Measurements from ENCODE around the gene HIC1. TPM values are rescaled to one million over a fixed set of nuclear protein-coding genes. Genes with fewer than 3 reads are reported as not detected.

Gene HIC1
- polyA plus RNA-seq, 10 donors = 19.2 to 44.6 (median 32.1) TPM

DNA sequence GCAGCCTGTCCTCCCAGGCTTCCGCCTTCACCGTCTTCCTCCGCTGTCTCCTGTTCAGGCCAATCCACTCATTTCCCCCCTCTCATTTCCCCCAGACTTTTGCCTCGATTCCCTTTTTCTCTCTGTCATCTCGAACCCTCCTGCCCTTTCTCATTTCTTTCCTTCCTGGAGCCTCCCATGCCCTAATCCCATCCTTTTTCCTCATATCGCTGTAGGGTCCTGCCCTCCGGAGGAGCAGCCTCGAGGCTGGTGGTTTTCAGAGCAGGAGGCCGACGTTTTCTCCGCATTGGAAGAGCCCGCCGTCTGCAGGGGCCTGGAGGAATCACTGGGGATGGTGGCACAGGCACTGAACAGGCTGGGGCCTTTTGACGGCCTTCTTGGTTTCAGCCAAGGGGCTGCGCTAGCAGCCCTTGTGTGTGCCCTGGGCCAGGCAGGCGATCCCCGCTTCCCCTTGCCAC, 12.5 kb upstream of the HIC1 start:
- DNase-seq = no peak

DNA sequence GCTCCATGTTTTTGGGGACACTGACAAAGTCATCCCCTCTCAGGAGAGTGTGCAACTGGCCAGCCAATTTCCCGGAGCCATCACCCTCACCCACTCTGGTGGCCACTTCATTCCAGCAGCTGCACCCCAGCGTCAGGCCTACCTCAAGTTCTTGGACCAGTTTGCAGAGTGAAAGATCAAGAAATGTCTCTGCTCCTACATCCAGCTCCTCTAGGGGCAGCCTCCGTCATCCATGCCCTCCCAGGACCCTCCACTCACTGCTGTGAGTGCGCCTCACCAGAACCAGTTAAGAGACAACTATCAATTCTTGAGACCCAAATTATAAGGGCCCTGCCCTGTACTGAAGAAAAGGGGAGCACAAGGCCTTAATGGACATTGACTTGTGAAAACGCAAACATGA, 12.0 kb upstream of the HIC1 start:
- no peak for DNase-seq

DNA sequence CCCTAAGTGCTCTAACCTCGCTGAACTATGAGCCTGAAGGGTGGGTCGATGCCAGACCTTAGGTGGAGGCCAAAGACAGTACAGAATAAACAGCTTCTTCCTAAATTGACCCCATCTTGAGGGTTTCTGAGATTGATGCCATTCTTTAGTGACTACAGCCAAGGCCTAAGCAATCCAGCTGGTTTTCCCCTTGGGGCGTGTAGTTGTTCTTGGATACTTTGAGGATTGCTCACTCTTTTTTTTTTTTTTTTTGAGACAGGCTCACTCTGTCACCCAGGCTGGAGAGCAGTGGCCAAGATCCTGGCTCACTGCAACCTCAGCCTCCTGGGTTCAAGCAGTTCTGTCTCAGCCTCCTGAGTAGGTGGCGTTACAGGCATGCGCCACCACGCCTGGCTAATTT, 11.1 kb upstream of the HIC1 start:
- DNase-seq = no peak

DNA sequence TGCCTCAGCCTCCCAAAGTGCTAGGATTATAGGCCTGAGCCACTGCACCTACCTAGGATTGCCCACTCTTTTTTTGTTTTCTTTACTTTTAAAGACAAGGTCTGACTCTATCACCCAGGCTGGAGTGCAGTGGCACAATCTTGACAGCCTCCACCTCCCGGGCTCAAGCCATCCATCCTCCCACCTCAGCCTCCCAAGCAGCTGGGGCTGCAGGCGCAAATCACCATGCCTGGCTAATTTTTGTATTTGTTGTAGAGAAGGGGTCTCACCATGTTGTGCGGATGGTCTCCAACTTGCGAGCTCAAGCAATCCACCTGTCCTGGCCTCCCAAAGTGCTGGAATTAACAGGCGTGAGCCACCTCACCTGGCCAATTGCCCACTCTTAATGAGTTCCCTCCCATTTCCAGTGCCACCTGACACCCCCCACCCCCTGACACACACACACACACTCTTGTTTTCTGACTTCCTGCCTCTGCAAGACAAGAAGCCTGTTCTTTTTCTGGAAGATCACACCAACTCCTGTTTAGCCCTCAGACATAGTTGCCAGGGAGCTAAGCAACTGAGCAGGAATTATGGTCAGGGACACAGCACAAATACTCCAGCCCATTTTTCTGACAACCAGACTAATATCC, 10.5 kb upstream of the HIC1 start:
- DNase-seq = no peak

DNA sequence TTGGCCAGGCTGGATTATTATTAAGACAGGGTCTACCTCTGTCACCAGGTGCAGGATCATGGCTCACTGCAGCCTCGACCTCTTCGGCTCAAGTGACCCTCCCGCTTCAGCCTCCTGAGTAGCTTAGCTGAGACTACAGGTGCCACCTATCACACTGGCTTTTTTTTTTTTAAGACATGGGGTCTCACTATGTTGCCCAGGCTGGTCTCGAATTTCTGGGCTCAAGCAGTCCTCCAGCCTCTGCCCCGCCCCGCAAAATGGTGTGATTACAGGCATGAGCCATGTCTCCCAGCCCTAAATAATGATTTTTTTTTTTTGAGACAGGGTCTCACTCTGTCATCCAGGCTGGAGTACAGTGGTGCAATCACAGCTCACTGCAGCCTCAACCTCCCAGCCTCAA, 7.3 kb upstream of the HIC1 start:
- DNase-seq = no peak

DNA sequence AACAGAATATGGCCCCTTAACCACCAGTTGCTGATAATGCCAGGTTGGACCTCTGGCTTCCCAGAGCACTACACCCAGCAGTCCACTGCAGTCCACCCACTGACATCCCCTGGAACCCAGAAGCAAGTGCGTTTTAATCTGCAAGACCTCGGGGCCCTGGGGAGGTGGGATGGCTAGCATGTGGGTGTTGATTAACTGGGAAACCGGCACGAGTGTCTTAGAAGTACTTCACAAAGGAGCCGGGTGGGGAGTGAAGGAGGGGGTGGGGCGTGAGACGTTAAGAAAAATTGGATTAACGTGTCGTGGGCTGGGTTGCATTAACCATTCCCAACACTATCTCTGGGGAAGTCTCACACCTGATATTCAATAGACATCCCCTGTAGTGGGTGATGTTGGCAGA, 6.1 kb upstream of the HIC1 start:
- DNase-seq = no peak

DNA sequence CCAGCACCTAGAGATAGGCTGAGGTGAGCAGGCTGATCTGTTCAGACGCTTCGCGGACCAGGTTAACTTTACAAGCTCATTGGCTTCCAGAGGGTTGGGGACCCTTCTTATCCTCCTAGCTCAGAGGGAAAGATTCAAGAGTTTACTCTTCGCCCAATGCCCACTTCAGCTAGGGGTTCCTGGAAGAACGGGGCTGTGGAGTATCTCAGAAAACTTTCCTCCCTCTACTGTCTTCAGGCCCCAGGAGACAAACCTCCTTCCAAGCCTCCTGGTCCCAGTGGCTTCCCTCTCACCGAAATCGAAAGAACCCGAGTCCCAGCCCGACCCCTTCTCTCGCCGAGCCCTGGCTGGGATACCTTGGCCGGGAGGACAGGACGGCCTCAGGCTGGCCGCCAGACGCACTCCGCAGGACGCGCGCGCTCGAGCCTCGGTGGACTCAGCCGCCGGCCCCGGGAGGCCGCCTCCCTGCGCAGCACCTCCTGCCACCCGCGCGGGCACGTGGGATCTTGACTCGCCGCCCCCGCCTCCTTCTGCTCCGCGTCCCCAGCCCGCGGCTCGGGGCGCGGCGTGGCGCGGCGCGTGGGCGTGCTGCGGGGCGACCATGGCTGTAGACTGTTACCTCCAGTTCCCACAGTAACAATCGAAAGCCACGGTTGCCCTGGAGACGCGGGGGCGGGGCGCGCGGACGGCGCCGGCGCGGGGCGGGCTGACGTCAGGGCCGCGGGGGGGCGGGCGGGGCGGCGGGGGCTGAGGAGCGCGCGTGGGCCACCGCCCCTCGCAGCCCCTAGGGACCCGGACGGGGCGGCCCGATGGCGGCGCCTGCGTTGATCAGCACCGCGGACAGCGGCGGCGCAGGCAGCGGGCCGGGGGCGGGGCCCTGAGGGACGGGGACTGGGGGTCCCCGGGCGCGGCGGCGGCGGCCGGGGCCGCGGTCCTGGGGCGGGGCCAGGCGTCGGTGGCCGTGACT, 5.3 kb upstream of the HIC1 start:
- DNase-seq = peak in 2 of 3 donors; percentile 90 to 94

DNA sequence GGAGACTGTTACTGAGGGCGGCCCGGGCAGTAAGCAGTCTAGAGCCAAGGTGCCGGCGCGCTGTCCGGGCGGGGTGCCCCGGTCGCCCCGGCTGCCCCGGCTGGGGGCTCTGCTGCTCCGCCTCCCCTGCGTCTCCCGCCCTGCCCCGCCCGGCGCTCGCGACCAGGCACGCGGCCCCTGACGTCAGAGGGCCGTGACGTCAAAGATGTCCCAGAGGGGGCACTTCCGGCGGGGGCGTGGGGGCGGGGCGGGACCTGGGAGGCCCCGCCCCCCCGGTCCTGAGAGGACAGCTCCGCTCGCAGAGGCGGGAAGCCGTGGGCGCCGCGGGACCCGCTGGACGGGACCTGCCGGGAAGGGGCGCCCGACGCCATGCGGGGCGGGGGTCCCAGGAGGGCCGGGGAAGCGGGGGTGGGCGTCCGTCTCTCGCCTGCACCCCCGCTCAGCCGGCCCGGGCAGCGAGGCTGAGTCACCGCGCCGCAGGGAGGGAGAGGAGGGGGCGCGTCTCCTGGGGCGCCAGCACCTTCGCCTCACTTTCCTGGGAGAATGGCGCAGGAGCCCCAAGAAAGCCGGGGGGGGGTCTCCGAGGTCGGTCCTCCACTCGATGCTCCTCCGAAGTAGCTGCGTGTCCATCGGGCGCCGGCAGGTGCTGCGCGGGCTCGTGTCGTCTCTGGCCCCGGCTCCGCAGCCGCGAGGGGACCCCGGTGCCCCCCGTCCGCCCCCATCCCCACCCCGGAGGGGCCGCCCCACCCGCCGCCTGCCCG, 4.4 kb upstream of the HIC1 start:
- DNase-seq = peak in 1 of 3 donors; percentile 80

DNA sequence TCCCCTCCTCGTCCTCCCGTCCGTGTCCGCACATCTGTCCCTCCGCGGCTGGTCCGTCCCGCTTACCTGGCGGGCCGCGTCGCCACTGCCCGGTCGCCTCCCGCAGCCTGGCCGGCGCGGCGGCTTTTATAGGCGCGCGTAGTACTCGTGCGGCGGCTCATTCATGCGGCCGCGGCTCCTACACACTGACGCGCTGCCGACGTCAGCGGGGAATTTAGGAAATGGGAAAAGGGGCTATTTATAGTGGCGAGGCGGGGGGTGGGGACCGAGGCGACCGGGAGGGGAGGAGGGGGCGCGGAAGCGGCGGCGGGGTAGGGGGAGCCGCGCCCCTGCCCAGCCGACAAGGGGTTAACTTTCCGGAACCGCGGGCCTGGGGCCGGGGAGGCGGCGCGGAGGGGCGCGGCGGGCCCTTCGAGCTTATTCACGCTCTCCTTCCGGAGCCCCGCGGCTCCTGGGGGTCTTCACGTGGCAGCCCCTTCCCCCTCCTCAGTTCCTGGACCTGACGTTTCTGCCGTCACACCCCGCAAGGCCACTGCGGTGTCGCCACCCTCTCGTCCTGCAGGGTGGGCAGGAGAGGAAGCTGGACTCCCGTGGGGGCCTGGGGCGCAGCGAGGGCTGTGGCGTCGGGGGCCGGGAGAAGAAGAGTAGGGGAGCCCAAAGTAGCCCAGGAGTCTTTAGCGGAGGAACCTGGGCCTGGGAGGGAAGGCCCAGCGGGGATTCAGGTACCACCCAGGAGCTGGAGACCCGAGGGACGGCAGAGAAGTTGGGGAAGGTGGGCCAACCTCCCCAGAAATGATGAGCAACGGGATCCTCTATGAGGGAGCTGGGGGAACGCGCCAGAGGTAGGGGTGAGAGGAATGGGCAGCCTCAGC, 3.6 kb upstream of the HIC1 start:
- DNase-seq = peak in 1 of 3 donors; percentile 69

DNA sequence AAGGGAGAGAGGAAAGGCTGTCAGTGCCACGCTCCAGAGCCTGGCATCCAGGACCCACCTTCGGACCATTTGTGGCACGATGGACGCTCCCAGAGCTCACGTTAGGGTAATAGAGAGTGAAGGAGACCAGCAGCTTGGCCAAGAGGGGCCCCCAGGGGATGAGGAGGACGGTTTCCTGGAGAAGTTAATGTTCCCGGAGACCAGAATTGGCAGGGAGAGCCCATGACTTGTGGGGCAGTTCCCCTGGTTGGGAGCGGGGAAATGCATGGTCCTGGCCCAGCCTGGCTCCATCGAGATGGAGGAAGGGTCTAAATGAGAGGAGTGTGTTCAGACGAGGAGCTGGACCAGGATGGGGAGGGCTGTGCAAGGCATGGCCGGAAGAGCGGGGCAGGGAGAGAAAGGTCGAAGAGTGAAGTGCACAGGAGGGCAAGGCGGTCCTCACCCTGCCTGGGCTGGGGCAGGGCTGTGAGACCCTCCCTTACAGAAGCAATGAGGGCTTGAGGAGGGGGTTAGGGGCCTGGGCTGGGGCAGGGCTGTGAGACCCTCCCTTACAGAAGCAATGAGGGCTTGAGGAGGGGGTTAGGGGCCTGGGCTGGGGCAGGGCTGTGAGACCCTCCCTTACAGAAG, 2.9 kb upstream of the HIC1 start:
- peak in 1 of 3 donors; percentile 61 for DNase-seq

DNA sequence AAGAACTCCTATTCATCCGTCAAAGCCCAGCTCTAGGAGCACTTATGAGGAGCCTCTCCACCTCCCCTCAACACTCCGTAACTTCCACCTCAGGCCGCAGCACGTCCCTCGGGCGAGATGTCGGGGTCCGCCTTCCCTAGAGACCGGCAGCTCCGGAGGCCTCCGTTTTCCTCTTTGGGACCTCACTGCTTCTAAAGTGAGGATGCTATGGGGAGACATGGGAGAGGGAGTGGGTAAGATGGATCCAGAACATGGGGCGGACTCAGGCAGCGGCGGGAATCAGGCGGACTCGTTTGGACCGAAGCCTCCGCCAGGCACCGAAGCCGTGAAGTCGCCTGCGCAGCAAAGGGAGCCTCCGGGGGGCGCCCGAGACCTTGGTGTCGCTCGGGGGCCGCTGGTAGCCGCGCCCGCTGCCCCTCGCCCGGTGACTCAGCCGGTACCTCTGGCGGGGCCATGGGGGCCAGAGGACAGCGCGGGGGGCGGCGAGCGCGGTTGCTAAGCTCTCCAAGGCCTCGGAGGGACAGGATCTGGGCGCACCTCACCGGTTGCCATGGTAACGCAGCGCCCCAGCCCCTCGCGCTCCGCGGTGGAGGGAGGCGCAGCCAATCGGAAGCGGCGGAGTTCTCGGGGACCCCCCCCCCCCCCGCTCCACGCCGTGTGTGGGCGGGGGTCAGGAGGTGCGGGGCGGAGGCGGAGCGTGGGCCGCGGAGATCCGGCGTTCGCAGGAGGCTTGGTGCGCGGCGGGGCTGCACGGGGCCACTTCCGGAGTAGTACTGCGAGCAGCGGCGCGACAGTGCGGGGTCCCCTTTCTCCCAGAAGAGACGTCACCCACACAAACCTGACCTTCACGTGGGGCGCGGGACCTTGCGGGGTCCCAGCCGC, 1.3 kb upstream of the HIC1 start:
- DNase-seq = peak in 2 of 3 donors; percentile 77 to 93

DNA sequence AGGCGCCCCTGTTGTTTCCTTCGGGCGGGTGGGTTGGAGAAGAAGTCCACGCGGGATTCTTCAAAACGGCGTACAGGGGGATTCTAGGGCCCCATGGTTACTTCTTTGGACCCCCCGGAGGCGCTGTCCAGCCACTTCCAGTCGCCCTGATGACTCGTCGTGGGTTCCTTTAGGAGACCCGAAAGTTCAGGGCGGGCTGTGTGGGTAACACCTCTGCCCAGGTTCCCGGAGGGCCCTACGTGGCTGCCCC, 716 bp upstream of the HIC1 start:
- no peak for DNase-seq

DNA sequence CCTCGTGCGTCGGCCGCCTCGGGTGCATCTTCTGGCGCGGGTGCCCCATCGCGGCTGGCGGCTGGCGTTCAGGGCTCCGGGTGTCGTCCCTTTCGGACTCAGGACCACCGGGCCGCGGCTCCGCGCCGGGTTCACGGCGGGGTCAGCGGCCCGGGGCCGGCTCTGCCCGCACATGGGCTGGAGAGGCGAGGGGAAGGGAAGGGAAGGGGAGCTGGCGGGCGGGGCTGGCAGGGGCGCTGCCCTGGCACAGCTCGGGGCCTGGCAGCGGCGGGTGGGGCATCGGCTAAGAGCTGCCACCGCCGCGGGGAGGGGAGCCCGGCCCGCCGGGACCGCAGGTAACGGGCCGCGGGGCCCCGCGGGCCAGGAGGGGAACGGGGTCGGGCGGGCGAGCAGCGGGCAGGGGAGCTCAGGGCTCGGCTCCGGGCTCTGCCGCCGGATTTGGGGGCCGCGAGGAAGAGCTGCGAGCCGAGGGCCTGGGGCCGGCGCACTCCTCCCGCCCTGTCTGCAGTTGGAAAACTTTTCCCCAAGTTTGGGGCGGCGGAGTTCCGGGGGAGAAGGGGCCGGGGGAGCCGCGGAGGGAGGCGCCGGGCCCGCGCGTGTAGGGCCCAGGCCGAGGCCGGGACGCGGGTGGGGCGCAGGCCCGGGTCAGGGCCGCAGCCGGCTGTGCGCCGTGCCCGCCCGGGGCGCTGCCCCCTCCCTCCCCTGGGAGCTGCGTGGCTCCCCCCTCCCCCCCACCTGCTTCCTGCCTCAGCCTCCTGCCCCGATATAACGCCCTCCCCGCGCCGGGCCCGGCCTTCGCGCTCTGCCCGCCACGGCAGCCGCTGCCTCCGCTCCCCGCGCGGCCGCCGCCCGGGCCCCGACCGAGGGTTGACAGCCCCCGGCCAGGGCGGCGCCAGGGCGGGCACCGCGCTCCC, 646 bp downstream of the HIC1 start:
- DNase-seq = peak in 2 of 3 donors; percentile 59 to 85

DNA sequence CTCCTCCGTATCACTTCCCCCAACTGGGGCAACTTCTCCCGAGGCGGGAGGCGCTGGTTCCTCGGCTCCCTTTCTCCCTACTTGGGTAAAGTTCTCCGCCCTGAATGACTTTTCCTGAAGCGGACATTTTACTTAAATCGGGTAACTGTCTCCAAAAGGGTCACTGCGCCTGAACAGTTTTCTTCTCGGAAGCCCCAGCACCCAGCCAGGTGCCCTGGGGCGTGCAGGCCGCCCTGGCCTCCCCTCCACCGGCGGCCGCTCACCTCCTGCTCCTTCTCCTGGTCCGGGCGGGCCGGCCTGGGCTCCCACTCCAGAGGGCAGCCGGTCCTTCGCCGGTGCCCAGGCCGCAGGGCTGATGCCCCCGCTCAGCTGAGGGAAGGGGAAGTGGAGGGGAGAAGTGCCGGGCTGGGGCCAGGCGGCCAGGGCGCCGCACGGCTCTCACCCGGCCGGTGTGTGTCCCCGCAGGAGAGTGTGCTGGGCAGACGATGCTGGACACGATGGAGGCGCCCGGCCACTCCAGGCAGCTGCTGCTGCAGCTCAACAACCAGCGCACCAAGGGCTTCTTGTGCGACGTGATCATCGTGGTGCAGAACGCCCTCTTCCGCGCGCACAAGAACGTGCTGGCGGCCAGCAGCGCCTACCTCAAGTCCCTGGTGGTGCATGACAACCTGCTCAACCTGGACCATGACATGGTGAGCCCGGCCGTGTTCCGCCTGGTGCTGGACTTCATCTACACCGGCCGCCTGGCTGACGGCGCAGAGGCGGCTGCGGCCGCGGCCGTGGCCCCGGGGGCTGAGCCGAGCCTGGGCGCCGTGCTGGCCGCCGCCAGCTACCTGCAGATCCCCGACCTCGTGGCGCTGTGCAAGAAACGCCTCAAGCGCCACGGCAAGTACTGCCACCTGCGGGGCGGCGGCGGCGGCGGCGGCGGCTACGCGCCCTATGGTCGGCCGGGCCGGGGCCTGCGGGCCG, 1.6 kb downstream of the HIC1 start:
- DNase-seq = peak in 2 of 3 donors; percentile 53 to 87

DNA sequence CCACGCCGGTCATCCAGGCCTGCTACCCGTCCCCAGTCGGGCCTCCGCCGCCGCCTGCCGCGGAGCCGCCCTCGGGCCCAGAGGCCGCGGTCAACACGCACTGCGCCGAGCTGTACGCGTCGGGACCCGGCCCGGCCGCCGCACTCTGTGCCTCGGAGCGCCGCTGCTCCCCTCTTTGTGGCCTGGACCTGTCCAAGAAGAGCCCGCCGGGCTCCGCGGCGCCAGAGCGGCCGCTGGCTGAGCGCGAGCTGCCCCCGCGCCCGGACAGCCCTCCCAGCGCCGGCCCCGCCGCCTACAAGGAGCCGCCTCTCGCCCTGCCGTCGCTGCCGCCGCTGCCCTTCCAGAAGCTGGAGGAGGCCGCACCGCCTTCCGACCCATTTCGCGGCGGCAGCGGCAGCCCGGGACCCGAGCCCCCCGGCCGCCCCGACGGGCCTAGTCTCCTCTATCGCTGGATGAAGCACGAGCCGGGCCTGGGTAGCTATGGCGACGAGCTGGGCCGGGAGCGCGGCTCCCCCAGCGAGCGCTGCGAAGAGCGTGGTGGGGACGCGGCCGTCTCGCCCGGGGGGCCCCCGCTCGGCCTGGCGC, 2.4 kb downstream of the HIC1 start:
- DNase-seq = peak in 2 of 3 donors; percentile 30 to 79

DNA sequence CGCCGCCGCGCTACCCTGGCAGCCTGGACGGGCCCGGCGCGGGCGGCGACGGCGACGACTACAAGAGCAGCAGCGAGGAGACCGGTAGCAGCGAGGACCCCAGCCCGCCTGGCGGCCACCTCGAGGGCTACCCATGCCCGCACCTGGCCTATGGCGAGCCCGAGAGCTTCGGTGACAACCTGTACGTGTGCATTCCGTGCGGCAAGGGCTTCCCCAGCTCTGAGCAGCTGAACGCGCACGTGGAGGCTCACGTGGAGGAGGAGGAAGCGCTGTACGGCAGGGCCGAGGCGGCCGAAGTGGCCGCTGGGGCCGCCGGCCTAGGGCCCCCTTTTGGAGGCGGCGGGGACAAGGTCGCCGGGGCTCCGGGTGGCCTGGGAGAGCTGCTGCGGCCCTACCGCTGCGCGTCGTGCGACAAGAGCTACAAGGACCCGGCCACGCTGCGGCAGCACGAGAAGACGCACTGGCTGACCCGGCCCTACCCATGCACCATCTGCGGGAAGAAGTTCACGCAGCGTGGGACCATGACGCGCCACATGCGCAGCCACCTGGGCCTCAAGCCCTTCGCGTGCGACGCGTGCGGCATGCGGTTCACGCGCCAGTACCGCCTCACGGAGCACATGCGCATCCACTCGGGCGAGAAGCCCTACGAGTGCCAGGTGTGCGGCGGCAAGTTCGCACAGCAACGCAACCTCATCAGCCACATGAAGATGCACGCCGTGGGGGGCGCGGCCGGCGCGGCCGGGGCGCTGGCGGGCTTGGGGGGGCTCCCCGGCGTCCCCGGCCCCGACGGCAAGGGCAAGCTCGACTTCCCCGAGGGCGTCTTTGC, 3.1 kb downstream of the HIC1 start:
- DNase-seq = peak in 2 of 3 donors; percentile 44 to 81
